GM12892 (cell line): Measurements from ENCODE around the gene HEMK1.
A peak's percentile ranks its signal among the peaks of the same experiment; 100 is the strongest.

Experiments
- DNase-seq: peaks from one replicate; pipeline ENCODE4 v3.0.0; 2011; ENCODE audit not compliant: insufficient read length
- FAIRE-seq: peaks from 2 replicates; lab custom pipeline; 2011; peaks lifted over from hg19 to GRCh38; lab: Jason Lieb, UNC
- POLR2A ChIP-seq: IDR thresholded peaks from 2 replicates; pipeline ENCODE4 v1.6.1; 2011; ENCODE audit warnings: low read depth, low read length, control low read depth
- POLR2AphosphoS5 ChIP-seq: IDR thresholded peaks from 2 replicates; pipeline ENCODE4 v1.6.1; 2011; ENCODE audit warnings: low read depth, low read length, control low read depth
- TAF1 ChIP-seq: IDR thresholded peaks from 2 replicates; pipeline ENCODE4 v1.6.1; 2011; ENCODE audit warnings: low read depth, mild to moderate bottlenecking, control low read depth, low read length, borderline replicate concordance

The HEMK1 gene

GRCh38 chr3:50533316-50533715, 36.0 kb upstream of the HEMK1 start:
- FAIRE-seq (no peak), DNase-seq (no peak)
- TF ChIP-seq POLR2A, result no peak
- TF ChIP-seq TAF1, result no peak
- no peak for TF ChIP-seq POLR2AphosphoS5

GRCh38 chr3:50533807-50534461, 35.4 kb upstream of the HEMK1 start:
- FAIRE-seq (no peak), DNase-seq (no peak)
- TF ChIP-seq TAF1 (no peak), POLR2AphosphoS5 (no peak), POLR2A (no peak)

GRCh38 chr3:50534681-50535330, 34.5 kb upstream of the HEMK1 start:
- DNase-seq, result no peak
- no peak for FAIRE-seq
- no peak for TF ChIP-seq POLR2AphosphoS5
- TF ChIP-seq TAF1, result no peak
- no peak for TF ChIP-seq POLR2A

GRCh38 chr3:50536471-50537180, 32.7 kb upstream of the HEMK1 start:
- FAIRE-seq, result no peak
- no peak for TF ChIP-seq POLR2A
- TF ChIP-seq TAF1, result no peak
- no peak for TF ChIP-seq POLR2AphosphoS5
- no peak for DNase-seq

GRCh38 chr3:50537421-50538129, 31.7 kb upstream of the HEMK1 start:
- DNase-seq (no peak), FAIRE-seq (no peak)
- TF ChIP-seq POLR2AphosphoS5 (no peak), TAF1 (no peak), POLR2A (no peak)

- DNase-seq (no peak), FAIRE-seq (no peak)
- no peak for TF ChIP-seq TAF1
- no peak for TF ChIP-seq POLR2AphosphoS5
- no peak for TF ChIP-seq POLR2A
Measured at GRCh38 chr3:50539356-50540286, 29.7 kb upstream of the HEMK1 start.

GRCh38 chr3:50542177-50543034, 26.9 kb upstream of the HEMK1 start:
- DNase-seq (peak; percentile 83), FAIRE-seq (peak; percentile 76)
- TF ChIP-seq POLR2A (no peak), TAF1 (no peak), POLR2AphosphoS5 (no peak)

GRCh38 chr3:50545781-50546180, 23.5 kb upstream of the HEMK1 start:
- TF ChIP-seq TAF1, result no peak
- DNase-seq (no peak), FAIRE-seq (no peak)

GRCh38 chr3:50549226-50549625, 20.1 kb upstream of the HEMK1 start:
- DNase-seq, result no peak
- no peak for TF ChIP-seq POLR2A
- TF ChIP-seq TAF1, result no peak
- no peak for TF ChIP-seq POLR2AphosphoS5
- no peak for FAIRE-seq

GRCh38 chr3:50550079-50550736, 19.1 kb upstream of the HEMK1 start:
- DNase-seq (peak; percentile 71), FAIRE-seq (peak; percentile 73)
- no peak for TF ChIP-seq TAF1
